Right hindlimb (tissue), 1 donor: ENCODE measurements around the gene SUGP1.

Source experiments
- DNase-seq: peaks from one replicate; pipeline ENCODE4 v3.0.0-alpha.2; 2018

SUGP1 gene

GRCh38 chr19:19320361-19321140, at the start of gene SUGP1, which contains the start of gene MAU2:
TSS of gene SUGP1 (minus strand) at chr19:19320509. CDS start at chr19:19320496, 13 bp downstream.
TSS of gene MAU2 (plus strand) at chr19:19320829. CDS start at chr19:19320860, 31 bp downstream.
- DNase-seq = peak; percentile 93

- DNase-seq = no peak
Measured at GRCh38 chr19:19368087-19368486, 47.8 kb upstream of the SUGP1 start.

GRCh38 chr19:19366434-19367396, 46.4 kb upstream of the SUGP1 start:
- peak; percentile 56 for DNase-seq

GRCh38 chr19:19362075-19362474, 41.8 kb upstream of the SUGP1 start:
- DNase-seq = no peak

GRCh38 chr19:19361075-19361594, 40.8 kb upstream of the SUGP1 start:
- DNase-seq = peak; percentile 82

- no peak for DNase-seq
Measured at GRCh38 chr19:19356901-19357566, 36.7 kb upstream of the SUGP1 start.

GRCh38 chr19:19356500-19356899, 36.2 kb upstream of the SUGP1 start:
- DNase-seq = no peak

GRCh38 chr19:19355606-19356139, 35.4 kb upstream of the SUGP1 start:
- peak; percentile 11 for DNase-seq

GRCh38 chr19:19354932-19355331, 34.6 kb upstream of the SUGP1 start:
- no peak for DNase-seq

- no peak for DNase-seq
Measured at GRCh38 chr19:19354007-19354406, 33.7 kb upstream of the SUGP1 start.

GRCh38 chr19:19352823-19353222, 32.5 kb upstream of the SUGP1 start:
- peak; percentile 12 for DNase-seq

GRCh38 chr19:19350756-19351155, 30.4 kb upstream of the SUGP1 start:
- peak; percentile 6 for DNase-seq

- peak; percentile 11 for DNase-seq
Measured at GRCh38 chr19:19349365-19349764, 29.1 kb upstream of the SUGP1 start.

- peak; percentile 12 for DNase-seq
Measured at GRCh38 chr19:19348266-19348665, 28.0 kb upstream of the SUGP1 start.

GRCh38 chr19:19347401-19348110, 27.2 kb upstream of the SUGP1 start:
- peak; percentile 10 for DNase-seq

- DNase-seq = peak; percentile 11
Measured at GRCh38 chr19:19345970-19346369, 25.7 kb upstream of the SUGP1 start.

GRCh38 chr19:19345232-19345631, 24.9 kb upstream of the SUGP1 start:
- no peak for DNase-seq

- no peak for DNase-seq
Measured at GRCh38 chr19:19343762-19344161, 23.5 kb upstream of the SUGP1 start.

- no peak for DNase-seq
Measured at GRCh38 chr19:19343016-19343362, 22.7 kb upstream of the SUGP1 start.

GRCh38 chr19:19342086-19343015, 22.0 kb upstream of the SUGP1 start:
- DNase-seq = peak; percentile 71

- no peak for DNase-seq
Measured at GRCh38 chr19:19341026-19341425, 20.7 kb upstream of the SUGP1 start.
